ENCODE measurements around the gene AMPD1.

The AMPD1 gene

DNA sequence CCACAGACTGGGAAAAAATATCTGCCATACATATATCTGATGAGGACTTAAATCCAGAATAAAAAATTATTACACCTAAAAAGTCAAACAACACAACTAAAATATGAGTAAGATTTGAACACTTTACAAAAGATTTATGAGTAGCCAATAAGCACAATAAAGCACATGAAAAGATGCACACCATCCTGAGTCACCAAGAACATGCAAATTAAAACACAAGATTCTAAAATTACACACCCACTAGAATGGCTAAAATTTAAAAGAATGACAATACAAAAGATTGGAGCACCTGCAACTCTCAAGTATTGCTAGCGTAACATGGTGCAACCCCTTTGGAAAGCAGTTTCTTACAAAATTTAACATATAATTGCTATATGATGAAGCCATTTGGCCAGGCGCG lies 56.4 kb downstream of the AMPD1 start:
- no peak for DNase-seq (ENCODE audit: low read depth)

DNA sequence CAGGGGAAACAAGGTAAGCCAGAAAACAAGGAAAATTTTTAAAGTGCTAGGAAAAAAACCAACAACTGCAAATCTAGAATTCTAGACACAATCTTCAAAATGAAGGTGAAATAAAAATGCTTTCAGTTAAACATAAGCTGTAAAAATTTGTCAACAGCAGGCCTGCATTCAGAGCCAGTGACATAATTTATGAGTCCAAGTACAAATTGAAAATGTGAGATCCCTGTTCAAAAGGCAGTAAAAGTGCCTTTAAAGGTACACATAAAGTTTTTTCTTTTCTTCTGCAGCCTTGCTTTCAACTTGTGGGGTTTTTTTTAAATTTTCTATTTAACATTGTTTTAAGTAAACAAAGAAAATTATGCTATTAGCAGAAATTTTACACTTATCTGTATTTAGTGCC lies 62.9 kb downstream of the AMPD1 start:
- DNase-seq (ENCODE audit: low read depth) = no peak

GRCh38 chr1:114627107-114627506 lies 68.2 kb downstream of the AMPD1 start:
- no peak for DNase-seq (ENCODE audit: low read depth)

- no peak for DNase-seq (ENCODE audit: low read depth)
Measured at GRCh38 chr1:114623364-114623763, 72.0 kb downstream of the AMPD1 start.

Data from activated T-cell treated with anti-CD3 and anti-CD28 coated beads for 48 hours (primary cell).